PC-9 (cell line): ENCODE measurements around the gene ZNF319. TPM values are rescaled to one million over a fixed set of nuclear protein-coding genes. Genes with fewer than 3 reads are reported as not detected.

ENCODE experiments used
- BruUV-seq: library from RNA; stranded (reverse); fragments of 400-500 nt; replicated peaks from 2 replicates; lab custom pipeline; 2021; lab: Mats Ljungman, UMichigan
- CTCF ChIA-PET: fragments of 300-600 bp; sonication (Branson Sonifier 250); formaldehyde crosslinking; loops from one replicate; lab custom pipeline; 2022; ENCODE audit warnings: antibody characterized with exemption; lab: Charles Lee
- POLR2A ChIA-PET: fragments of 300-600 bp; sonication (Branson Sonifier 250); formaldehyde crosslinking; loops from one replicate; lab custom pipeline; 2022; ENCODE audit warnings: antibody characterized with exemption; ENCODE audit not compliant: unreplicated experiment; lab: Charles Lee
- DNase-seq, 2 experiments: peaks; one replicate each; pipeline versions ENCODE4 v3.0.0 to v3.0.0-alpha.2; 2015 to 2022; ENCODE audit warnings: mixed read lengths in 1 of 2
- H2AFZ ChIP-seq: fragments of 200-600 bp; sonication (generic); 2 replicates; pipeline ENCODE4 v1.8.1; 2017; ENCODE audit warnings: antibody characterized with exemption
- H3F3A ChIP-seq: fragments of 200-600 bp; sonication (generic); 2 replicates; pipeline ENCODE4 v1.8.1; 2017; ENCODE audit warnings: antibody characterized with exemption, mild to moderate bottlenecking, low read depth; ENCODE audit not compliant: insufficient read depth
- H3K27ac ChIP-seq: fragments of 200-600 bp; sonication (generic); 2 replicates; pipeline ENCODE4 v1.6.1; 2016; ENCODE audit warnings: mixed run types
- H3K27me3 ChIP-seq: fragments of 200-600 bp; sonication (generic); 2 replicates; pipeline ENCODE4 v1.6.1; 2016; ENCODE audit warnings: low read depth, mixed run types; ENCODE audit not compliant: insufficient read depth
- H3K36me3 ChIP-seq: fragments of 200-600 bp; sonication (generic); 2 replicates; pipeline ENCODE4 v1.6.1; 2016; ENCODE audit warnings: low read depth, mixed run types
- H3K4me1 ChIP-seq: fragments of 200-600 bp; sonication (generic); replicated peaks from 2 replicates; pipeline ENCODE4 v1.6.1; 2016; ENCODE audit warnings: mixed run types; ENCODE audit not compliant: insufficient read depth
- H3K4me2 ChIP-seq: fragments of 200-600 bp; sonication (generic); 2 replicates; pipeline ENCODE4 v1.6.1; 2017; ENCODE audit warnings: mixed run types
- H3K4me3 ChIP-seq: fragments of 200-600 bp; sonication (generic); 2 replicates; pipeline ENCODE4 v1.6.1; 2016; ENCODE audit warnings: mixed run types
- H3K79me2 ChIP-seq: fragments of 200-600 bp; sonication (generic); 2 replicates; pipeline ENCODE4 v1.6.1; 2017; ENCODE audit warnings: low read depth, mixed run types
- H3K9me2 ChIP-seq: fragments of 200-600 bp; sonication (generic); 2 replicates; pipeline ENCODE4 v1.8.1; 2017; ENCODE audit warnings: mild to moderate bottlenecking; ENCODE audit not compliant: insufficient read depth
- H3K9me3 ChIP-seq: fragments of 200-600 bp; sonication (generic); 2 replicates; pipeline ENCODE4 v1.8.1; 2016; ENCODE audit warnings: low read depth; ENCODE audit not compliant: insufficient read depth
- H4K20me1 ChIP-seq: fragments of 200-600 bp; sonication (generic); 2 replicates; pipeline ENCODE4 v1.8.1; 2017; ENCODE audit not compliant: insufficient read depth
- EZH2 ChIP-seq: fragments of 200-600 bp; sonication (generic); IDR thresholded peaks from 2 replicates; pipeline ENCODE4 v1.8.0; 2017; ENCODE audit warnings: antibody characterized with exemption, low read depth
- intact Hi-C: fragments of 100-400 bp; cut with micrococcal nuclease; formaldehyde crosslinking; loops from one replicate; pipeline ENCODE4 v1.10.0; 2022; ENCODE audit not compliant: unreplicated experiment
- total RNA-seq: library from RNA; stranded (reverse); gene quantifications from 2 replicates; pipeline ENCODE4 v1.2.3, GENCODE V29; 2021
- TF ChIP-seq, protein P1 (sequence below): fragments of 200-600 bp; sonication (generic); conservative IDR thresholded peaks from 2 replicates; pipeline ENCODE4 v1.6.1; 2017; ENCODE audit warnings: mixed run types, antibody characterized with exemption, mild to moderate bottlenecking, moderate library complexity

The ZNF319 gene
- total RNA-seq, 1 experiment from 2014 or later, result 11.0 TPM

DNA sequence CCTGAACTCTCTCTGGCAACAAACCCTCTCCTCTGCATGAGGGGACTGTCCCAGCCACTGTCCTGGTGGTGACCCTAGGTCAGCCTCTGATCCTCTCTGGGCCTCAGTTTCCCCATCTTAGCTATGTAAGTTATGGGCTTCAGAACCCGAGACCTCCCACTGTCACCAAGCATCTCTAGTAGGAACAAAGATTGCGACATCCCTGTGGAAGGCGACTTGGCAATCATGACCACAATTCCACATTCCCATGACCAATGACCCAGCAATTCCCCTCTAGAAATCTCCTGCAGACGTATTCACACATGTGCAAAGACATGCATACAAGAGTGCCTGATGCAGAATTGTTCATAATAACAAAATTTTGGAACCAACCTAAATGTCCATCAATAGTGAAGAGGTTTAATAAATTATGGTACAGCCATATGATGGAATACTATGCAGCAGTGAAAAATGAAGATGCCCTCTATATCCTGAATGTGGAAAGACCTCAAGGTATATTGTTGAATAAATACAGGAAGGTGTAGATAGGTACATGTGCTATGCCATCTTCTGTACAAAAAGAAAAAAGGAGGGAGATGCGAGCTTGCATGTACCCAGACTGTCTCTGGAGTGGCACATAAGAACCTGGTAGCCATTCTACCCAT, 50.8 kb downstream of the ZNF319 start:
- H3K79me2 ChIP-seq, result no peaks in the 10 kb centered on the region
- no peak overlapping the region for H3K27ac ChIP-seq
- ChIA-PET CTCF (interaction anchor here (0.7 kb wide), 1 partner anchor 13 kb away, joined by 3 read pairs; no protein-coding TSS in a partner anchor), POLR2A (interaction anchor here (0.6 kb wide), 1 partner anchor 524 kb away, joined by 5 read pairs; no protein-coding TSS in a partner anchor)
- peaks cover 16% of the 10 kb centered on the region; the same call in 1 of the 2 replicates for H3F3A ChIP-seq
- no TSS peak for BruUV-seq
- no peaks in the 10 kb centered on the region for H3K36me3 ChIP-seq
- no peaks in the 10 kb centered on the region; the same call in 1 of the 2 replicates for H3K4me1 ChIP-seq
- no peaks in the 10 kb centered on the region for H3K9me3 ChIP-seq
- no peak overlapping the region for H3K4me2 ChIP-seq
- H2AFZ ChIP-seq, result no peak overlapping the region
- H3K27me3 ChIP-seq, result no peaks in the 10 kb centered on the region
- H3K4me3 ChIP-seq, result no peak overlapping the region
- intact Hi-C loops, result no loop called here
- TF ChIP-seq, protein P1, sequence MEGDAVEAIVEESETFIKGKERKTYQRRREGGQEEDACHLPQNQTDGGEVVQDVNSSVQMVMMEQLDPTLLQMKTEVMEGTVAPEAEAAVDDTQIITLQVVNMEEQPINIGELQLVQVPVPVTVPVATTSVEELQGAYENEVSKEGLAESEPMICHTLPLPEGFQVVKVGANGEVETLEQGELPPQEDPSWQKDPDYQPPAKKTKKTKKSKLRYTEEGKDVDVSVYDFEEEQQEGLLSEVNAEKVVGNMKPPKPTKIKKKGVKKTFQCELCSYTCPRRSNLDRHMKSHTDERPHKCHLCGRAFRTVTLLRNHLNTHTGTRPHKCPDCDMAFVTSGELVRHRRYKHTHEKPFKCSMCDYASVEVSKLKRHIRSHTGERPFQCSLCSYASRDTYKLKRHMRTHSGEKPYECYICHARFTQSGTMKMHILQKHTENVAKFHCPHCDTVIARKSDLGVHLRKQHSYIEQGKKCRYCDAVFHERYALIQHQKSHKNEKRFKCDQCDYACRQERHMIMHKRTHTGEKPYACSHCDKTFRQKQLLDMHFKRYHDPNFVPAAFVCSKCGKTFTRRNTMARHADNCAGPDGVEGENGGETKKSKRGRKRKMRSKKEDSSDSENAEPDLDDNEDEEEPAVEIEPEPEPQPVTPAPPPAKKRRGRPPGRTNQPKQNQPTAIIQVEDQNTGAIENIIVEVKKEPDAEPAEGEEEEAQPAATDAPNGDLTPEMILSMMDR, result no peak
- TF ChIP-seq EZH2, result no peak
- H4K20me1 ChIP-seq, result no peaks in the 10 kb centered on the region
- no peak for DNase-seq
- no peaks in the 10 kb centered on the region for H3K9me2 ChIP-seq

DNA sequence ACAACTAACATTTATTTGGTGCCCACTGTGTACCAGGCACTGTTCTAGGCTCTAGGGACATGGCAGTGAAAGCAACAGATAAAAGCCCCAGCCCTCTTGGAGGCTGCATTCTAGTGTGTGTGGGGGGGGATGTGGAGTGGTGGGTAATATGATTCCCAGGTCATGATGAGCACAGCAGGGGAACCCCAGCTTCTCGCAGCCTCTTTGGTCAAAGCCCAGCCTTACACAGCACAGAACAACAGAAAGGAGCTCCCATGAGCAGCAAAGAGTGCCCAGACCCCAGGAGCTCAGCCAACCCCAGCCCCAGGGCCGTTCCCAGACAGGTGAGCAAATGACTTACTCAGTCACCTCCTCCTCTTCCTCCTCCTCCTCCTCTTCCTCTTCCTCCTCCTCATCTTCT, 51.5 kb downstream of the ZNF319 start:
- Histone ChIP-seq H3K79me2 (no peaks in the 10 kb centered on the region), H3K4me2 (no peak overlapping the region), H3K9me2 (no peaks in the 10 kb centered on the region), H2AFZ (no peak overlapping the region), H3K27ac (no peak overlapping the region), H4K20me1 (no peaks in the 10 kb centered on the region), H3K4me1 (no peaks in the 10 kb centered on the region; the same call in 1 of the 2 replicates), H3K4me3 (no peak overlapping the region), H3K27me3 (no peaks in the 10 kb centered on the region), H3K36me3 (no peaks in the 10 kb centered on the region), H3K9me3 (no peaks in the 10 kb centered on the region), H3F3A (peaks cover 16% of the 10 kb centered on the region; the same call in 1 of the 2 replicates)
- TF ChIP-seq, protein P1, result no peak
- no peak for TF ChIP-seq EZH2
- no peak for DNase-seq
- CTCF ChIA-PET, result interaction anchor here (0.7 kb wide), 1 partner anchor 14 kb away, joined by 3 read pairs; no protein-coding TSS in a partner anchor
- intact Hi-C loops, result no loop called here
- POLR2A ChIA-PET, result interaction anchor here (0.6 kb wide), 1 partner anchor 525 kb away, joined by 5 read pairs; no protein-coding TSS in a partner anchor
- no TSS peak for BruUV-seq

DNA sequence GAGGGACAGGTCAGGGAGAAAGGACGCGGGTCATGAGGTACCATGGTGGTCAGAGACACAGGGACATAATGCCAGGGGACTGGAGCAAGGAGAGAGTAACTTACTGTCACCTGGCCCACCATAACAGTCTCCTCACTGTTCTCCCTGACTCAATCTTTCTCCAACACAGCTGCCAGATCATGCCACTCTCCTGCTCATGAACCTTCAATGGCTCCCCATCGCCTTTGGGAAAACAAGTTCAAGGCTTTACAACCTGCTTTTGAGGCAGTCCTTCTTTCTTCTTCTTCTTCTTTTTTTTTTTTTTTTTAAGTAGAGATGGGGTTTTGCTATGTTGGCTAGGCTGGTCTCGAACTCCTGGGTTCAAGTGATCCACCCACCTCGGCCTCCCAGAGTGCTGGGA, 52.4 kb downstream of the ZNF319 start:
- no peak for DNase-seq

More for the DNA sequence above, 52.4 kb downstream of the ZNF319 start:
- peaks cover 11% of the 10 kb centered on the region; the same call in 1 of the 2 replicates for H3F3A ChIP-seq
- H3K36me3 ChIP-seq, result no peaks in the 10 kb centered on the region
- BruUV-seq, result no TSS peak
- intact Hi-C loops, result no loop called here
- H3K4me2 ChIP-seq, result no peak overlapping the region
- H4K20me1 ChIP-seq, result no peaks in the 10 kb centered on the region
- H3K4me1 ChIP-seq, result no peaks in the 10 kb centered on the region; the same call in 1 of the 2 replicates
- TF ChIP-seq EZH2, result no peak
- TF ChIP-seq, protein P1, result no peak
- H3K79me2 ChIP-seq, result no peaks in the 10 kb centered on the region
- H2AFZ ChIP-seq, result no peak overlapping the region
- ChIA-PET CTCF (no interaction called here), POLR2A (no interaction called here)
- H3K4me3 ChIP-seq, result no peak overlapping the region
- no peaks in the 10 kb centered on the region for H3K9me3 ChIP-seq
- no peaks in the 10 kb centered on the region for H3K9me2 ChIP-seq
- no peaks in the 10 kb centered on the region for H3K27me3 ChIP-seq
- H3K27ac ChIP-seq, result no peak overlapping the region
